HG02571 (cell line): ENCODE results near the gene NID2.

Experiments used
- ATAC-seq: cut with Tn5 transposase; IDR thresholded peaks from one replicate; pipeline ENCODE4 v1.9.1; 2021; ENCODE audit warnings: mild to moderate bottlenecking, moderate library complexity; ENCODE audit not compliant: unreplicated experiment

NID2 gene

GRCh38 chr14:52068615-52069306 lies at the start of gene NID2:
TSS of gene NID2 (minus strand) at chr14:52069059. CDS start at chr14:52068994, 65 bp downstream.
- no peak for ATAC-seq

- ATAC-seq = no peak
Measured at GRCh38 chr14:52117111-52117832, 48.4 kb upstream of the NID2 start.

- ATAC-seq = no peak
Measured at GRCh38 chr14:52115286-52115685, 46.4 kb upstream of the NID2 start.

- no peak for ATAC-seq
Measured at GRCh38 chr14:52112336-52113018, 43.6 kb upstream of the NID2 start.

- ATAC-seq = no peak
Measured at GRCh38 chr14:52111583-52111982, 42.7 kb upstream of the NID2 start.

- no peak for ATAC-seq
Measured at GRCh38 chr14:52110441-52111086, 41.7 kb upstream of the NID2 start.

- ATAC-seq = no peak
Measured at GRCh38 chr14:52108823-52109222, 40.0 kb upstream of the NID2 start.

- no peak for ATAC-seq
Measured at GRCh38 chr14:52106840-52107239, 38.0 kb upstream of the NID2 start.

GRCh38 chr14:52103416-52103815 lies 34.6 kb upstream of the NID2 start:
- ATAC-seq = no peak

GRCh38 chr14:52095794-52096193 lies 26.9 kb upstream of the NID2 start:
- no peak for ATAC-seq

- ATAC-seq = no peak
Measured at GRCh38 chr14:52095336-52095735, 26.5 kb upstream of the NID2 start.

- no peak for ATAC-seq
Measured at GRCh38 chr14:52094546-52095271, 25.9 kb upstream of the NID2 start.

- ATAC-seq = no peak
Measured at GRCh38 chr14:52091928-52092327, 23.1 kb upstream of the NID2 start.

- ATAC-seq = no peak
Measured at GRCh38 chr14:52090936-52091335, 22.1 kb upstream of the NID2 start.

- ATAC-seq = no peak
Measured at GRCh38 chr14:52089218-52089617, 20.4 kb upstream of the NID2 start.

- ATAC-seq = no peak
Measured at GRCh38 chr14:52086711-52087110, 17.9 kb upstream of the NID2 start.

GRCh38 chr14:52082903-52083302 lies 14.0 kb upstream of the NID2 start:
- ATAC-seq = no peak

GRCh38 chr14:52081964-52082363 lies 13.1 kb upstream of the NID2 start:
- ATAC-seq = no peak

- no peak for ATAC-seq
Measured at GRCh38 chr14:52080808-52081755, 12.2 kb upstream of the NID2 start.
